Measurements from ENCODE around the gene TENM4.

TENM4 gene

DNA sequence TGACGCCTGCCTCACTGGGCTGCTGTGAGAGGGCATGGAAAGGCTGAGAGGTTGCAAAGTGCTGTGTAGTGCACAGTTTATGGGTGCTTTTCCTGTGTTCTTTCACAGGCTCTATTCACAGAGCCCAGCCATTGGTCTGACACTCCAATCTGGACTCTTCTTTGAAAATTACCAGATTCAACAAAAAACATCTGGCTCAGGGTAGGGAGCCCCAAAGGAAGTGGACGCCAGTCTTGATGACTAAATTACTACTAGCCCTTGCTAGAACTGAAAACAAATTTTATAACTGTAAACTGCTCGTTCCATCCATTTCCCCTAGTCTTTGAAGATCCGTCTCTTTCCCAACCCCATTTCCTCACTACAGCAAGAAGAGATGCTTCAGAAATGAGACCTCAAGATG is 178.6 kb downstream of the TENM4 start:
- TF ChIP-seq TAF1 (IDR thresholded peaks at IDR 0.05; ENCODE audit: low read depth) (no peak), TEAD4 (IDR thresholded peaks at IDR 0.05) (no peak), TCF12 (IDR thresholded peaks at IDR 0.05; ENCODE audit: low read depth) (no peak), CEBPB (IDR thresholded peaks at IDR 0.05) (no peak), CREB1 (IDR thresholded peaks at IDR 0.05; ENCODE audit: low read depth) (no peak), RAD21 (IDR thresholded peaks at IDR 0.05; ENCODE audit: low read depth) (no peak), EP300 (IDR thresholded peaks at IDR 0.05; ENCODE audit: borderline replicate concordance) (no peak), ZBTB7A (IDR thresholded peaks at IDR 0.05; ENCODE audit: low read depth) (no peak), NFIC (IDR thresholded peaks at IDR 0.05) (no peak), USF1 (IDR thresholded peaks at IDR 0.05) (no peak), REST (IDR thresholded peaks at IDR 0.05; ENCODE audit: low read depth) (no peak), EGR1 (IDR thresholded peaks at IDR 0.05) (no peak), YY1 (IDR thresholded peaks at IDR 0.05; ENCODE audit: low read depth) (no peak), FOXM1 (IDR thresholded peaks at IDR 0.05; ENCODE audit: borderline replicate concordance, low read depth) (no peak)
- TF ChIP-seq, protein P1, sequence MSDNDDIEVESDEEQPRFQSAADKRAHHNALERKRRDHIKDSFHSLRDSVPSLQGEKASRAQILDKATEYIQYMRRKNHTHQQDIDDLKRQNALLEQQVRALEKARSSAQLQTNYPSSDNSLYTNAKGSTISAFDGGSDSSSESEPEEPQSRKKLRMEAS (IDR thresholded peaks at IDR 0.05) = no peak

DNA sequence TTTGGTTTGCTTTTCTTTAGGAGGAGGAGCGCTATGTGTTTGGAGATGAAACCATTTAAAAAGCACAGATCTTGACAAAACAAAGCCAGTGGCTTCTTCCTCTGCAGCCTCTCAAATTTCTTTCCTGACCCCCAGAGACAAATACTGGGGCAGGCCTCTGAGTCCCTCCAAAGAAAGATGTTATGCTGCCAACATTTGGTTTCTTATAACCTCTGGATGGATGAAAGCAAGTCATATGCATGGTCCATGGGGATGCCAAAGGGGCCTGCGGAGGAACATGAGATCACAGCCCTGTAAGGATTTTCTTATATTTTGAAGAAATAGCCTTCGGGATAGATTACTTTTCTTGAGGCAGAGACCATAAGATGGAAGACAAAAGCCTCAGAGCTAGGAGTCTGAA is 179.1 kb downstream of the TENM4 start:
- TF ChIP-seq EGR1 (IDR thresholded peaks at IDR 0.05) (no peak), USF1 (IDR thresholded peaks at IDR 0.05) (no peak), FOXM1 (IDR thresholded peaks at IDR 0.05; ENCODE audit: borderline replicate concordance, low read depth) (no peak), TAF1 (IDR thresholded peaks at IDR 0.05; ENCODE audit: low read depth) (no peak), ZBTB7A (IDR thresholded peaks at IDR 0.05; ENCODE audit: low read depth) (no peak), YY1 (IDR thresholded peaks at IDR 0.05; ENCODE audit: low read depth) (no peak), REST (IDR thresholded peaks at IDR 0.05; ENCODE audit: low read depth) (no peak), RAD21 (IDR thresholded peaks at IDR 0.05; ENCODE audit: low read depth) (no peak)

DNA sequence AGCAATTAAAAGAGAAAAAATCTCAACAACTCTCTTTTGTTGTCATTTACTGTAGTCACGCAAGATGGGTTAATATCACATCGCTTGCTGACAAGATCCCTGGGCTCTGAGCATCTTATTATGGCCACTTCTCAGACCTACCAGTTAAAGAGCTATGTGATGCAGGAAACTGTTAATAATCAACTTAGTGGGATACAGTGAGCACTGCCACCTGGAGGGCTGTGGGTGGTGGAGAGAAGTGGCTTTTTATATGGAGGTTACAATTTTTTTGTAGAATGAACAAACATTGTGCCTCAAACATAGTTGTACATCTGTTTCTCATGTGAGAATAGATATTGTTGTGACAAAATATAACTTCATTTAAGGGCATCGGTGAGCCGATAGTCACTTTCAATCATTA is 181.0 kb downstream of the TENM4 start:
- TF ChIP-seq NFIC (IDR thresholded peaks at IDR 0.05) = no peak
- TF ChIP-seq REST (IDR thresholded peaks at IDR 0.05; ENCODE audit: low read depth) = no peak
- TF ChIP-seq RAD21 (IDR thresholded peaks at IDR 0.05; ENCODE audit: low read depth) = no peak
- TF ChIP-seq CEBPB (IDR thresholded peaks at IDR 0.05) = no peak
- TF ChIP-seq EGR1 (IDR thresholded peaks at IDR 0.05) = no peak
- no peak for TF ChIP-seq FOXM1 (IDR thresholded peaks at IDR 0.05; ENCODE audit: borderline replicate concordance, low read depth)
- TF ChIP-seq, protein P1 (IDR thresholded peaks at IDR 0.05) = no peak
- TF ChIP-seq ZBTB7A (IDR thresholded peaks at IDR 0.05; ENCODE audit: low read depth) = no peak
- TF ChIP-seq TCF12 (IDR thresholded peaks at IDR 0.05; ENCODE audit: low read depth) = no peak
- TF ChIP-seq CREB1 (IDR thresholded peaks at IDR 0.05; ENCODE audit: low read depth) = no peak
- no peak for TF ChIP-seq EP300 (IDR thresholded peaks at IDR 0.05; ENCODE audit: borderline replicate concordance)
- TF ChIP-seq TAF1 (IDR thresholded peaks at IDR 0.05; ENCODE audit: low read depth) = no peak
- no peak for TF ChIP-seq YY1 (IDR thresholded peaks at IDR 0.05; ENCODE audit: low read depth)
- no peak for TF ChIP-seq TEAD4 (IDR thresholded peaks at IDR 0.05)
- no peak for TF ChIP-seq USF1 (IDR thresholded peaks at IDR 0.05)

- no peak for TF ChIP-seq REST (IDR thresholded peaks at IDR 0.05; ENCODE audit: low read depth)
- no peak for TF ChIP-seq EP300 (IDR thresholded peaks at IDR 0.05; ENCODE audit: borderline replicate concordance)
- TF ChIP-seq CEBPB (IDR thresholded peaks at IDR 0.05) = no peak
- TF ChIP-seq TAF1 (IDR thresholded peaks at IDR 0.05; ENCODE audit: low read depth) = no peak
- TF ChIP-seq USF1 (IDR thresholded peaks at IDR 0.05) = no peak
- no peak for TF ChIP-seq ZBTB7A (IDR thresholded peaks at IDR 0.05; ENCODE audit: low read depth)
- TF ChIP-seq NFIC (IDR thresholded peaks at IDR 0.05) = no peak
- TF ChIP-seq YY1 (IDR thresholded peaks at IDR 0.05; ENCODE audit: low read depth) = no peak
- TF ChIP-seq RAD21 (IDR thresholded peaks at IDR 0.05; ENCODE audit: low read depth) = no peak
- TF ChIP-seq TCF12 (IDR thresholded peaks at IDR 0.05; ENCODE audit: low read depth) = no peak
- no peak for TF ChIP-seq EGR1 (IDR thresholded peaks at IDR 0.05)
Measured at GRCh38 chr11:79258576-79258975, 182.3 kb downstream of the TENM4 start.

Data from Ishikawa (cell line).